Forelimb muscle (tissue), 1 donor: ENCODE measurements around the gene GPR160. TPM values are rescaled to one million over a fixed set of nuclear protein-coding genes. Genes with fewer than 3 reads are reported as not detected.

ENCODE experiments used
- DNase-seq: peaks from one replicate; pipeline ENCODE4 v3.0.0-alpha.2; 2013; ENCODE audit warnings: low read depth
- polyA plus RNA-seq: library from polyadenylated mRNA; unstranded; fragments of 120-200 nt; gene quantifications from one replicate; pipeline ENCODE4 v1.2.1, GENCODE V29; 2013; ENCODE audit not compliant: insufficient read length

Gene GPR160
- polyA plus RNA-seq, 1 donor = 2.7 TPM

GRCh38 chr3:170027233-170028102 lies 10.3 kb upstream of the GPR160 start:
- no peak for DNase-seq

- DNase-seq = no peak
These were observed 4.3 kb upstream of the GPR160 start for GRCh38 chr3:170033489-170033888.

GRCh38 chr3:170038434-170039110 lies 777 bp downstream of the GPR160 start:
- DNase-seq = no peak

- no peak for DNase-seq
These were observed 2.6 kb downstream of the GPR160 start for GRCh38 chr3:170040418-170040817.

- no peak for DNase-seq
These were observed 5.7 kb downstream of the GPR160 start for GRCh38 chr3:170043506-170043905.

GRCh38 chr3:170044271-170044670 lies 6.5 kb downstream of the GPR160 start:
- no peak for DNase-seq

GRCh38 chr3:170044795-170045244 lies 7.0 kb downstream of the GPR160 start:
- peak; percentile 20 for DNase-seq

- no peak for DNase-seq
These were observed 8.7 kb downstream of the GPR160 start for GRCh38 chr3:170046269-170047132.

GRCh38 chr3:170047133-170047404 lies 9.3 kb downstream of the GPR160 start:
- no peak for DNase-seq

GRCh38 chr3:170049146-170050000 lies 11.6 kb downstream of the GPR160 start:
- no peak for DNase-seq

- DNase-seq = no peak
These were observed 13.0 kb downstream of the GPR160 start for GRCh38 chr3:170050753-170051152.

GRCh38 chr3:170052398-170052797 lies 14.6 kb downstream of the GPR160 start:
- no peak for DNase-seq

- no peak for DNase-seq
These were observed 16.4 kb downstream of the GPR160 start for GRCh38 chr3:170054204-170054603.

GRCh38 chr3:170055209-170055608 lies 17.4 kb downstream of the GPR160 start:
- no peak for DNase-seq

GRCh38 chr3:170056710-170057454 lies 19.1 kb downstream of the GPR160 start:
- DNase-seq = no peak

GRCh38 chr3:170057550-170057949 lies 19.8 kb downstream of the GPR160 start:
- no peak for DNase-seq

- no peak for DNase-seq
These were observed 20.3 kb downstream of the GPR160 start for GRCh38 chr3:170058127-170058526.

- DNase-seq = no peak
These were observed 21.7 kb downstream of the GPR160 start for GRCh38 chr3:170059447-170059846.

- no peak for DNase-seq
These were observed 24.3 kb downstream of the GPR160 start for GRCh38 chr3:170062068-170062467.

GRCh38 chr3:170062769-170063168 lies 25.0 kb downstream of the GPR160 start:
- DNase-seq = no peak

GRCh38 chr3:170063691-170064090 lies 25.9 kb downstream of the GPR160 start:
- no peak for DNase-seq
